ENCODE measurements around the gene TSPAN7. TPM values are rescaled to one million over a fixed set of nuclear protein-coding genes. Genes with fewer than 3 reads are reported as not detected.

Gene TSPAN7
- total RNA-seq, 1 donor: not detected

DNA sequence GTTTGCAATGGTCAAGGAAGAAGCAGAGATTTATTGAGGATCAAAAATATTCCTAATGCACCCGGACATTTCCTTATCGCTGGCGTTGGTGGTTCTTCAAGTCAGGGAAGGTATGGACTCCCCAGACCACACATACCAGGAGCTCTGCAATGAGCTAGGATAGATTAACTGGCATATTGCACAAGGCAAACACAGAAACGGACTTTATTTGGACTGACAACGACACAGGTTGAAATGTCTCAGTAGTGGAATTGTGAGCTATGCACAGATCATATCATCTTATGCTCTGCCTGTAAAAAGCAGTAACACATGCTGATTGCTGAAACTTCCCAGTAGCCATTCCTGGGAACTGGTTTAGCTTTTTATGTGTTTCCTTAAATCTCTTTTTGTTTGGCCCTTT is 1.7 kb downstream of the TSPAN7 start:
- TF ChIP-seq, protein P1, sequence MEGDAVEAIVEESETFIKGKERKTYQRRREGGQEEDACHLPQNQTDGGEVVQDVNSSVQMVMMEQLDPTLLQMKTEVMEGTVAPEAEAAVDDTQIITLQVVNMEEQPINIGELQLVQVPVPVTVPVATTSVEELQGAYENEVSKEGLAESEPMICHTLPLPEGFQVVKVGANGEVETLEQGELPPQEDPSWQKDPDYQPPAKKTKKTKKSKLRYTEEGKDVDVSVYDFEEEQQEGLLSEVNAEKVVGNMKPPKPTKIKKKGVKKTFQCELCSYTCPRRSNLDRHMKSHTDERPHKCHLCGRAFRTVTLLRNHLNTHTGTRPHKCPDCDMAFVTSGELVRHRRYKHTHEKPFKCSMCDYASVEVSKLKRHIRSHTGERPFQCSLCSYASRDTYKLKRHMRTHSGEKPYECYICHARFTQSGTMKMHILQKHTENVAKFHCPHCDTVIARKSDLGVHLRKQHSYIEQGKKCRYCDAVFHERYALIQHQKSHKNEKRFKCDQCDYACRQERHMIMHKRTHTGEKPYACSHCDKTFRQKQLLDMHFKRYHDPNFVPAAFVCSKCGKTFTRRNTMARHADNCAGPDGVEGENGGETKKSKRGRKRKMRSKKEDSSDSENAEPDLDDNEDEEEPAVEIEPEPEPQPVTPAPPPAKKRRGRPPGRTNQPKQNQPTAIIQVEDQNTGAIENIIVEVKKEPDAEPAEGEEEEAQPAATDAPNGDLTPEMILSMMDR (IDR thresholded peaks at IDR 0.05; ENCODE audit: insufficient read depth, low read depth, low read length): no peak
- DNase-seq (ENCODE audit: low read depth): no peak
- H3K4me3 ChIP-seq (ENCODE audit: low read depth, low read length): no peak overlapping the region

DNA sequence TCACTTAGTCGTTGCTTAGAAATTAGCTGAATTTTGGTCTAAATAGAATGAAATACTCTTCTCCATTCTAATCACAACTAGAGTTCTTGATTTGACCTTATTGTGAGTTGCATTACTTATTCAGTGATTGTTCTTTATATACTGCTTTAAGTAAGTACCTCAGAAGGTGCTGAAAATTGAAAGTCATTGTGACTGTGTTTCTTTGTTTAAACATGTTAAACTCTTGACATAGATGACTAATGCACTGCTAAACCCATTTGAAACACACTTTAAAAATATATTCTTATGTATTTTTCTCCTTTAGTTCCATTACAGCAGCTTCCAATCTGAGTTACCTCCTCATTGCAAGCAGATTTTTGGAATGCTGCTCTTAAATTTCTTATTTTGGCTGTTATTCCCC is 9.1 kb downstream of the TSPAN7 start:
- no peak overlapping the region for H3K4me3 ChIP-seq (ENCODE audit: low read depth, low read length)
- DNase-seq (ENCODE audit: low read depth): no peak
- TF ChIP-seq, protein P1 (IDR thresholded peaks at IDR 0.05; ENCODE audit: insufficient read depth, low read depth, low read length): no peak

DNA sequence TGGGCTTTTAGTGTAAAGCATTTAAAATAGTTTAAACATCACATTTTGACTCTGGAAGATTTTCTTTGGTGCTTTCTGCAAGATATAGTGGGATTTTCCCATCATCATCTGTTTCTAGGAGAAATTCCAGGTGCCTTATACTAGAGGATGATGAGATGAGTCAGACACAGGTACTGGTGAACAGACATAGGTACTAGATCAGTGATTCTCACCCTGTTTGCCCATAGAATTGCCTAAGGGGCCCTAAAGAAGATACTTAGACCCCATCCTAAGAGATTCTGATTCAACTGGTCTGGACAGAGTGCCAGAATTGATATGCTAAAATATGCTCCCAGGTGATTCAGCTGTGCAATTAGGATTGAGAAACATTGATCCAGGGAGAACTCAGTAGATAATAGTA is 9.7 kb downstream of the TSPAN7 start:
- DNase-seq (ENCODE audit: low read depth): no peak
- TF ChIP-seq, protein P1 (IDR thresholded peaks at IDR 0.05; ENCODE audit: insufficient read depth, low read depth, low read length): no peak
- no peak overlapping the region for H3K4me3 ChIP-seq (ENCODE audit: low read depth, low read length)

DNA sequence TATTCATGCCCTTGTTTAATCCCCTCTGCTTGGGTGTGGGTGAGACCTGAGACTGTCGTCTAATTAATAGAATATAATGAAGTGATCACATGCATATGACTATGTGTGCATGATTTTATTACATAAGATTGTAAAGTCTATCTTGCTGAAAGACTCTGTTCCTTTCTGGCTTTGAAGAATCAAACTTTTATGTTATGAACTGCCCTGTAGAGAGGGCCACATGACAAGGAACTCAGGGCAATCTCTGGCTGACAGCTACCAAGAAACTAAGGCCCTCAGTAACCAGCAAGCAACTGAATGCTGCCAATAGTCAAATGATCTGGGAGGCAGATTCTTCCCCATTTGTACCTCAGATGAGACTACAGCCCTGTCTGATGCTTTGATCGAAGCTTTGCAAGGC is 13.5 kb downstream of the TSPAN7 start:
- no peak overlapping the region for H3K4me3 ChIP-seq (ENCODE audit: low read depth, low read length)
- TF ChIP-seq, protein P1 (IDR thresholded peaks at IDR 0.05; ENCODE audit: insufficient read depth, low read depth, low read length): no peak
- no peak for DNase-seq (ENCODE audit: low read depth)

DNA sequence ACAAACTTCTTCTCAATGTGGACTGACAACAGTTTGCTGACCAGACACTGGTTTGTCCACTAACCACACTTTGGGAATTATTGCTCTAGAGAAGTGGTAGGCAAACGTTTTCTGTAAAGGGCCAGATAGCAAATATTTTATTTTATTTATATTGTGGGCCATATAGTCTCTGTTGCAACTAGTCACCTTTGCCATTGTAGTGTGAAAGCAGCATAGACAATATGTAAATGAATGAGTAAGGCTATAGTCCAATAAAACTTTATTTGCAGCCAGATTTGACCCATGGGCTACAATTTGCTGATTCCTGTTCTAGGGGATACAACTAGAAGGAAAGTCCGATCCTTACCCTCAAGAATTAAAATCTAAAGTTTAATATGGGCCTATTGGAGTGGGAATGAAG is 14.5 kb downstream of the TSPAN7 start:
- H3K4me3 ChIP-seq (ENCODE audit: low read depth, low read length): no peak overlapping the region
- TF ChIP-seq, protein P1 (IDR thresholded peaks at IDR 0.05; ENCODE audit: insufficient read depth, low read depth, low read length): no peak
- DNase-seq (ENCODE audit: low read depth): no peak

DNA sequence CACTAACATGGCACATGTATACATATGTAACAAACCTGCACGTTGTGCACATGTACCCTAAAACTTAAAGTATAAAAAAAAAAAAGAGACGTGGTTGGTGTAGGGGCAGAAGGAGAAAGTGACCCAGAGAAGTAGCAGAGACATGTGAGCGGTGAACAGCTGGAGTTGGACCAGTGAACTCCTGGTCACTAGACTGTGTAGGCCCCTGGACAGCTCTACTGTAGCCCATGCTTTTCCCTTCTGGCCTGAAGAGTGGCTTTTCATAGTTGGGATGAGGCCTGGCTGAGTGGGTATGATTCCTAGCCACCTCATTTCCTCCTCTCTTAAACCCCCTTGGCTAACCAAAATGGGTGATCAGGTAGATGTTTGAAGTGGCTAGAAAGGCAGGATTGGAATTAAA is 16.4 kb downstream of the TSPAN7 start:
- TF ChIP-seq, protein P1 (IDR thresholded peaks at IDR 0.05; ENCODE audit: insufficient read depth, low read depth, low read length): no peak
- no peak for DNase-seq (ENCODE audit: low read depth)
- H3K4me3 ChIP-seq (ENCODE audit: low read depth, low read length): no peak overlapping the region

DNA sequence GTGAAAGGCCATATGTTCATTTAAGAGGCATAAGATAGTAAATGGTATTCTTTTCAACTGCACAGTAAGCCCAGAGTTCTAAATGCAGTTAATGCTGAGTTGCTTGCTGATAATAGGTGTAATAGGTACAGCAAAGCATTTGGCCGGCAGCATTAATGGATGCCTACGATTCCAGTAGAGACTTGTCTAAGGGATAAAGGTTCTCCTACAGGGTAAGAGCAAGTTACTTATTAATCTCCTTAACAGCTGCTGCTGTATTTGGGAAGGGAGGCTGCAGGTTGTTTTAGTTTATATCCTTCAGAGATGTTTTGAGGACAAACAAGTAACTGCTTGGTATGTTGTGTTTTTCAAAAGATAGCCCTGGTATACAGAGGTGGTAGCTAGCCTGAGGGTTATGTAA is 16.8 kb downstream of the TSPAN7 start:
- DNase-seq (ENCODE audit: low read depth): no peak
- TF ChIP-seq, protein P1 (IDR thresholded peaks at IDR 0.05; ENCODE audit: insufficient read depth, low read depth, low read length): no peak

More for the DNA sequence above, 16.8 kb downstream of the TSPAN7 start:
- no peak overlapping the region for H3K4me3 ChIP-seq (ENCODE audit: low read depth, low read length)
